Measurements from ENCODE around the gene PCDHGB4. TPM values are rescaled to one million over a fixed set of nuclear protein-coding genes. Genes with fewer than 3 reads are reported as not detected.

PCDHGB4 gene
- total RNA-seq, 5 donors from 2014 or later (not counting 1 experiment from before 2014, with no cell fraction given): 0.09 to 0.29 (median 0.19) TPM

Other genes with a start within 250 kb of the PCDHGB4 start
- not detected for gene PCDHB6, start 237.6 kb upstream of the PCDHGB4 start, total RNA-seq
- gene PCDHB7, start 215.1 kb upstream of the PCDHGB4 start, total RNA-seq: not detected
- gene PCDHB8, start 209.9 kb upstream of the PCDHGB4 start, total RNA-seq: not detected
- gene PCDHB16, start 205.3 kb upstream of the PCDHGB4 start, total RNA-seq: not detected
- gene PCDHB9, start 200.5 kb upstream of the PCDHGB4 start, total RNA-seq: under 1 TPM in 3 of 5 donors, not detected in 2; 0.09 to 0.26 (median 0.23) TPM
- gene PCDHB10, start 195.3 kb upstream of the PCDHGB4 start, total RNA-seq: not detected
- gene PCDHB11, start 188.1 kb upstream of the PCDHGB4 start, total RNA-seq: not detected
- not detected for gene PCDHB12, start 179.0 kb upstream of the PCDHGB4 start, total RNA-seq
- gene PCDHB13, start 173.8 kb upstream of the PCDHGB4 start, total RNA-seq: under 1 TPM in 1 of 5 donors, not detected in 4; 0.06 TPM
- under 1 TPM in 1 of 5 donors, not detected in 4; 0.12 TPM for gene PCDHB14, start 164.4 kb upstream of the PCDHGB4 start, total RNA-seq
- gene PCDHB15, start 142.3 kb upstream of the PCDHGB4 start, total RNA-seq: under 1 TPM in 2 of 5 donors, not detected in 3; 0.12 to 0.16 TPM
- gene SLC25A2, start 83.6 kb upstream of the PCDHGB4 start, total RNA-seq: 1 to 10 TPM in 2 of 5 donors, under 1 TPM in 2, not detected in 1; 0.49 to 2.0 (median 0.97) TPM
- gene TAF7, start 66.9 kb upstream of the PCDHGB4 start, total RNA-seq: 100 to 1,000 TPM in 3 of 5 donors, 10 to 100 TPM in 2; 83.7 to 103 (median 101) TPM
- gene PCDHGA1, start 57.2 kb upstream of the PCDHGB4 start, total RNA-seq: under 1 TPM in 4 of 5 donors, not detected in 1; 0.16 to 0.38 (median 0.31) TPM
- gene PCDHGA2, start 48.9 kb upstream of the PCDHGB4 start, total RNA-seq: under 1 TPM in 2 of 5 donors, not detected in 3; 0.13 to 0.15 TPM
- under 1 TPM in 2 of 5 donors, not detected in 3; 0.09 to 0.20 TPM for gene PCDHGA3, start 43.9 kb upstream of the PCDHGB4 start, total RNA-seq
- under 1 TPM in 2 of 5 donors, not detected in 3; 0.13 to 0.19 TPM for gene PCDHGB1, start 37.6 kb upstream of the PCDHGB4 start, total RNA-seq
- gene PCDHGA4, start 32.7 kb upstream of the PCDHGB4 start, total RNA-seq: under 1 TPM in 4 of 5 donors, not detected in 1; 0.18 to 0.37 (median 0.28) TPM
- gene PCDHGB2, start 27.7 kb upstream of the PCDHGB4 start, total RNA-seq: under 1 TPM; 0.16 to 0.62 (median 0.47) TPM
- gene PCDHGA5, start 23.5 kb upstream of the PCDHGB4 start, total RNA-seq: under 1 TPM in 3 of 5 donors, not detected in 2; 0.06 to 0.43 (median 0.41) TPM
- gene PCDHGB3, start 17.5 kb upstream of the PCDHGB4 start, total RNA-seq: under 1 TPM; 0.20 to 0.85 (median 0.41) TPM
- under 1 TPM; 0.19 to 0.64 (median 0.28) TPM for gene PCDHGA6, start 13.8 kb upstream of the PCDHGB4 start, total RNA-seq
- gene PCDHGA7, start 5.0 kb upstream of the PCDHGB4 start, total RNA-seq: under 1 TPM; 0.16 to 0.53 (median 0.21) TPM
- under 1 TPM in 3 of 5 donors, not detected in 2; 0.05 to 0.13 (median 0.09) TPM for gene PCDHGA8, start 4.9 kb downstream of the PCDHGB4 start, total RNA-seq
- under 1 TPM; 0.26 to 0.96 (median 0.39) TPM for gene PCDHGB5, start 10.2 kb downstream of the PCDHGB4 start, total RNA-seq
- under 1 TPM in 4 of 5 donors, not detected in 1; 0.14 to 0.26 (median 0.19) TPM for gene PCDHGA9, start 15.1 kb downstream of the PCDHGB4 start, total RNA-seq
- under 1 TPM in 4 of 5 donors, not detected in 1; 0.19 to 0.59 (median 0.37) TPM for gene PCDHGB6, start 20.3 kb downstream of the PCDHGB4 start, total RNA-seq
- under 1 TPM; 0.10 to 0.53 (median 0.32) TPM for gene PCDHGA10, start 25.3 kb downstream of the PCDHGB4 start, total RNA-seq
- gene PCDHGB7, start 30.0 kb downstream of the PCDHGB4 start, total RNA-seq: under 1 TPM; 0.16 to 0.33 (median 0.22) TPM
- under 1 TPM in 4 of 5 donors, not detected in 1; 0.06 to 0.44 (median 0.11) TPM for gene PCDHGA11, start 33.4 kb downstream of the PCDHGB4 start, total RNA-seq
- under 1 TPM in 4 of 5 donors, not detected in 1; 0.09 to 0.53 (median 0.22) TPM for gene PCDHGA12, start 42.8 kb downstream of the PCDHGB4 start, total RNA-seq
- gene PCDHGC3, start 88.3 kb downstream of the PCDHGB4 start, total RNA-seq: under 1 TPM in 4 of 5 donors, not detected in 1; 0.12 to 0.30 (median 0.24) TPM
- under 1 TPM in 2 of 5 donors, not detected in 3; 0.18 to 0.51 TPM for gene PCDHGC4, start 97.3 kb downstream of the PCDHGB4 start, total RNA-seq
- not detected for gene PCDHGC5, start 101.4 kb downstream of the PCDHGB4 start, total RNA-seq
- gene DIAPH1, start 231.3 kb downstream of the PCDHGB4 start, total RNA-seq: 100 to 1,000 TPM; 190 to 271 (median 211) TPM
- 10 to 100 TPM; 68.5 to 78.5 (median 73.8) TPM for gene HDAC3, start 249.2 kb downstream of the PCDHGB4 start, total RNA-seq
- 10 to 100 TPM; 15.3 to 30.7 (median 26.0) TPM for gene RELL2, start 249.3 kb downstream of the PCDHGB4 start, total RNA-seq